SK-N-SH treated with all-trans-retinoic acid at 6 μM for 48 hours (cell line): ENCODE data around the gene CDC45.

ENCODE experiments used
- ATAC-seq: fragments of 200-7000 bp; cut with Tn5 transposase; 3 replicates; pipeline ENCODE4 v1.9.1; 2020; ENCODE audit warnings: mild to moderate bottlenecking, moderate library complexity
- ARNTL ChIP-seq: fragments of 450-650 bp; formaldehyde crosslinking; IDR thresholded peaks from 2 replicates; pipeline ENCODE4 v1.5.0; 2020; ENCODE audit warnings: low read depth, mild to moderate bottlenecking, moderate library complexity, borderline replicate concordance
- BACH2 ChIP-seq: fragments of 250-450 bp; sonication (Bioruptor Pico); IDR thresholded peaks from 2 replicates; pipeline ENCODE4 v1.9.0; 2021; ENCODE audit warnings: mild to moderate bottlenecking, borderline replicate concordance
- CREB5 ChIP-seq: fragments of 250-450 bp; sonication (Bioruptor Pico); IDR thresholded peaks from 2 replicates; pipeline ENCODE4 v1.5.1; 2020; ENCODE audit warnings: low read depth, mild to moderate bottlenecking, moderate library complexity
- CSDC2 ChIP-seq: fragments of 250-450 bp; sonication (Bioruptor Pico); IDR thresholded peaks from 2 replicates; pipeline ENCODE4 v1.5.0; 2020; ENCODE audit warnings: mild to moderate bottlenecking, moderate library complexity
- ESRRG ChIP-seq: fragments of 250-450 bp; sonication (Bioruptor Pico); IDR thresholded peaks from 2 replicates; pipeline ENCODE4 v1.6.1; 2021; ENCODE audit warnings: mild to moderate bottlenecking
- GLIS3 ChIP-seq: fragments of 250-450 bp; sonication (Bioruptor Pico); IDR thresholded peaks from 2 replicates; pipeline ENCODE4 v1.5.0; 2020; ENCODE audit warnings: mild to moderate bottlenecking, moderate library complexity
- OSR1 ChIP-seq: fragments of 250-450 bp; sonication (Bioruptor Pico); IDR thresholded peaks from 2 replicates; pipeline ENCODE4 v1.8.0; 2022; ENCODE audit warnings: moderate library complexity, mild to moderate bottlenecking, inconsistent platforms
- PPARA ChIP-seq: fragments of 250-450 bp; sonication (Bioruptor Pico); IDR thresholded peaks from 2 replicates; pipeline ENCODE4 v1.5.0; 2020; ENCODE audit warnings: mild to moderate bottlenecking, borderline replicate concordance
- RARB ChIP-seq: fragments of 250-450 bp; sonication (Bioruptor Pico); IDR thresholded peaks from 2 replicates; pipeline ENCODE4 v1.8.0; 2021; ENCODE audit warnings: mild to moderate bottlenecking, moderate library complexity
- SNAI2 ChIP-seq: fragments of 250-450 bp; sonication (Bioruptor Pico); IDR thresholded peaks from 2 replicates; pipeline ENCODE4 v1.5.0; 2020; ENCODE audit warnings: mild to moderate bottlenecking, moderate library complexity
- TCF4 ChIP-seq: fragments of 250-450 bp; sonication (Bioruptor Pico); IDR thresholded peaks from 2 replicates; pipeline ENCODE4 v1.8.0; 2021; ENCODE audit warnings: mild to moderate bottlenecking, moderate library complexity, borderline replicate concordance
- TSHZ2 ChIP-seq: fragments of 250-450 bp; sonication (Bioruptor Pico); IDR thresholded peaks from 2 replicates; pipeline ENCODE4 v1.5.0; 2020; ENCODE audit warnings: mild to moderate bottlenecking, moderate library complexity
- ZC3H10 ChIP-seq: fragments of 250-450 bp; sonication (Bioruptor Pico); IDR thresholded peaks from 2 replicates; pipeline ENCODE4 v1.5.1; 2021; ENCODE audit warnings: mild to moderate bottlenecking, moderate library complexity
- ZFP3 ChIP-seq: fragments of 250-450 bp; sonication (Bioruptor Pico); IDR thresholded peaks from 2 replicates; pipeline ENCODE4 v1.5.0; 2020; ENCODE audit warnings: mild to moderate bottlenecking, moderate library complexity
- ZFP30 ChIP-seq: fragments of 450-650 bp; formaldehyde crosslinking; IDR thresholded peaks from 2 replicates; pipeline ENCODE4 v1.5.0; 2022; ENCODE audit warnings: mild to moderate bottlenecking, moderate library complexity
- ZNF8 ChIP-seq: fragments of 450-650 bp; formaldehyde crosslinking; IDR thresholded peaks from 2 replicates; pipeline ENCODE4 v1.5.0; 2020; ENCODE audit warnings: mild to moderate bottlenecking, moderate library complexity
- TF ChIP-seq, protein P1 (sequence below): fragments of 250-450 bp; sonication (Bioruptor Pico); IDR thresholded peaks from 2 replicates; pipeline ENCODE4 v1.8.0; 2020; ENCODE audit warnings: mild to moderate bottlenecking, moderate library complexity, borderline replicate concordance
- TF ChIP-seq, protein P2 (sequence below): fragments of 250-450 bp; sonication (Bioruptor Pico); IDR thresholded peaks from 2 replicates; pipeline ENCODE4 v1.5.1; 2021; ENCODE audit warnings: mild to moderate bottlenecking, moderate library complexity

Gene CDC45

DNA sequence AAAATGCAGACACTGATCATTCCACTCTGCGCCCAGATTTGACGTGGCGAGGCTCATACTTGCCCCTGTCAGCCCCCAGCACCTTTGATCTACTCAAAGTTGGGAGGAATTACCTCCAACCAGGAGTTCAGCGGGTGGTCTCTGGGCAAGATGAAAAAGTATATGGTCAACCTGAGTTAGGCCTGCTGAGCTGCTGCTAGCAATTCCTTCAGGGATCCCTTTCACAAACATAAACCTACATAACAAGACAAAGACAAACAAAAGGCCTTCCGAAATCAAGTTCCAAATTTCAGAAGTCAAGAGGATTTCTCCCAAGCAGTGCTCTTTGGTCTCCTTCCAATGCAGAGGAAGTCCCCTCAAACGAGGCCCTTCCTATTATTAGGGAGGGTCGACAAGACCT is 23.6 kb downstream of the CDC45 start (continued):
- TF ChIP-seq, protein P1, sequence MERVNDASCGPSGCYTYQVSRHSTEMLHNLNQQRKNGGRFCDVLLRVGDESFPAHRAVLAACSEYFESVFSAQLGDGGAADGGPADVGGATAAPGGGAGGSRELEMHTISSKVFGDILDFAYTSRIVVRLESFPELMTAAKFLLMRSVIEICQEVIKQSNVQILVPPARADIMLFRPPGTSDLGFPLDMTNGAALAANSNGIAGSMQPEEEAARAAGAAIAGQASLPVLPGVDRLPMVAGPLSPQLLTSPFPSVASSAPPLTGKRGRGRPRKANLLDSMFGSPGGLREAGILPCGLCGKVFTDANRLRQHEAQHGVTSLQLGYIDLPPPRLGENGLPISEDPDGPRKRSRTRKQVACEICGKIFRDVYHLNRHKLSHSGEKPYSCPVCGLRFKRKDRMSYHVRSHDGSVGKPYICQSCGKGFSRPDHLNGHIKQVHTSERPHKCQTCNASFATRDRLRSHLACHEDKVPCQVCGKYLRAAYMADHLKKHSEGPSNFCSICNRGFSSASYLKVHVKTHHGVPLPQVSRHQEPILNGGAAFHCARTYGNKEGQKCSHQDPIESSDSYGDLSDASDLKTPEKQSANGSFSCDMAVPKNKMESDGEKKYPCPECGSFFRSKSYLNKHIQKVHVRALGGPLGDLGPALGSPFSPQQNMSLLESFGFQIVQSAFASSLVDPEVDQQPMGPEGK (CRISPR knock-in tag): no peak
- no peak for TF ChIP-seq ZFP30 (CRISPR knock-in tag)

GRCh38 chr22:19503869-19504268 is 24.1 kb downstream of the CDC45 start:
- TF ChIP-seq TSHZ2 (CRISPR knock-in tag) (no peak), SNAI2 (CRISPR knock-in tag) (no peak), ZC3H10 (CRISPR knock-in tag) (no peak), CSDC2 (CRISPR knock-in tag) (no peak), ESRRG (CRISPR knock-in tag) (no peak), RARB (no peak), OSR1 (CRISPR knock-in tag) (no peak)
- no peak for ATAC-seq

GRCh38 chr22:19504900-19505734 is 25.4 kb downstream of the CDC45 start:
- no peak for TF ChIP-seq BACH2 (CRISPR knock-in tag)
- no peak for TF ChIP-seq CREB5 (CRISPR knock-in tag)
- TF ChIP-seq SNAI2 (CRISPR knock-in tag): no peak
- TF ChIP-seq ARNTL (CRISPR knock-in tag): no peak
- TF ChIP-seq ZFP3: no peak
- TF ChIP-seq ZFP30 (CRISPR knock-in tag): no peak
- TF ChIP-seq ZC3H10 (CRISPR knock-in tag): no peak
- TF ChIP-seq PPARA (CRISPR knock-in tag): no peak
- TF ChIP-seq, protein P2, sequence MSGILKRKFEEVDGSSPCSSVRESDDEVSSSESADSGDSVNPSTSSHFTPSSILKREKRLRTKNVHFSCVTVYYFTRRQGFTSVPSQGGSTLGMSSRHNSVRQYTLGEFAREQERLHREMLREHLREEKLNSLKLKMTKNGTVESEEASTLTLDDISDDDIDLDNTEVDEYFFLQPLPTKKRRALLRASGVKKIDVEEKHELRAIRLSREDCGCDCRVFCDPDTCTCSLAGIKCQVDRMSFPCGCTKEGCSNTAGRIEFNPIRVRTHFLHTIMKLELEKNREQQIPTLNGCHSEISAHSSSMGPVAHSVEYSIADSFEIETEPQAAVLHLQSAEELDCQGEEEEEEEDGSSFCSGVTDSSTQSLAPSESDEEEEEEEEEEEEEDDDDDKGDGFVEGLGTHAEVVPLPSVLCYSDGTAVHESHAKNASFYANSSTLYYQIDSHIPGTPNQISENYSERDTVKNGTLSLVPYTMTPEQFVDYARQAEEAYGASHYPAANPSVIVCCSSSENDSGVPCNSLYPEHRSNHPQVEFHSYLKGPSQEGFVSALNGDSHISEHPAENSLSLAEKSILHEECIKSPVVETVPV (CRISPR knock-in tag): no peak
- TF ChIP-seq RARB: no peak
- no peak for TF ChIP-seq GLIS3 (CRISPR knock-in tag)
- TF ChIP-seq, all 23 proteins: peak for 0
- no peak for ATAC-seq

GRCh38 chr22:19505735-19506126 is 26.0 kb downstream of the CDC45 start:
- ATAC-seq: no peak
- no peak for TF ChIP-seq ARNTL (CRISPR knock-in tag)
- TF ChIP-seq, protein P2 (CRISPR knock-in tag): no peak
- TF ChIP-seq, protein P1 (CRISPR knock-in tag): no peak
- no peak for TF ChIP-seq CSDC2 (CRISPR knock-in tag)
- no peak for TF ChIP-seq TCF4 (CRISPR knock-in tag)
- TF ChIP-seq GLIS3 (CRISPR knock-in tag): no peak
- TF ChIP-seq ZNF8 (CRISPR knock-in tag): no peak
- no peak for TF ChIP-seq PPARA (CRISPR knock-in tag)
- TF ChIP-seq OSR1 (CRISPR knock-in tag): no peak
